OCI-LY3 (cell line): Measurements from ENCODE around the gene CSF2.

Source experiments
- H2AFZ ChIP-seq: fragments of 200-600, 300-600 bp; shearing (Covaris generic); 2 replicates; pipeline ENCODE4 v1.6.0; 2014; ENCODE audit warnings: antibody characterized with exemption, low read depth, low read length
- H3K27ac ChIP-seq: fragments of 200-600, 300-600 bp; sonication (generic); 2 replicates; pipeline ENCODE4 v1.5.1; 2014; ENCODE audit warnings: mild to moderate bottlenecking, low read length, moderate library complexity, mixed read lengths
- H3K27me3 ChIP-seq: fragments of 200-600, 300-600 bp; sonication (generic); 2 replicates; pipeline ENCODE4 v1.6.1; 2014; ENCODE audit warnings: low read depth, low read length, mixed read lengths
- H3K36me3 ChIP-seq: fragments of 200-600, 300-600 bp; sonication (generic); replicated peaks from 2 replicates; pipeline ENCODE3; 2014; ENCODE audit warnings: low read depth, low read length, mixed read lengths
- H3K4me1 ChIP-seq: fragments of 300-600, 200-600 bp; sonication (generic); 2 replicates; pipeline ENCODE4 v1.6.1; 2014; ENCODE audit warnings: low read length, mixed read lengths
- H3K4me2 ChIP-seq: fragments of 200-600, 300-600 bp; sonication (generic); 2 replicates; pipeline ENCODE4 v1.6.1; 2014; ENCODE audit warnings: low read length, mixed read lengths
- H3K4me3 ChIP-seq: fragments of 300-600, 200-600 bp; sonication (generic); 2 replicates; pipeline ENCODE4 v1.5.1; 2014; ENCODE audit warnings: antibody characterized with exemption, mild to moderate bottlenecking, low read length, moderate library complexity
- H3K79me2 ChIP-seq: fragments of 300-600, 200-600 bp; shearing (Covaris generic); 2 replicates; pipeline ENCODE4 v1.6.1; 2014; ENCODE audit warnings: mild to moderate bottlenecking, low read length, mixed read lengths
- H3K9ac ChIP-seq: fragments of 300-600, 200-600 bp; shearing (Covaris generic); 2 replicates; pipeline ENCODE4 v1.6.0; 2014; ENCODE audit warnings: mild to moderate bottlenecking, low read length, moderate library complexity
- H3K9me3 ChIP-seq: fragments of 200-600, 300-600 bp; shearing (Covaris generic); 2 replicates; pipeline ENCODE4 v1.6.1; 2014; ENCODE audit warnings: low read length, mixed read lengths; ENCODE audit not compliant: insufficient read depth
- H4K20me1 ChIP-seq: fragments of 200-600, 300-600 bp; sonication (generic); 2 replicates; pipeline ENCODE4 v1.6.1; 2016; ENCODE audit warnings: low read length, mixed read lengths; ENCODE audit not compliant: insufficient read depth
- EZH2phosphoT487 ChIP-seq: fragments of 200-600 bp; shearing (Covaris generic); IDR thresholded peaks from 2 replicates; pipeline ENCODE4 v1.6.1; 2018; ENCODE audit warnings: antibody characterized with exemption, mixed run types, low read depth
- TF ChIP-seq, protein P1 (sequence below): fragments of 200-600, 300-600 bp; sonication (generic); IDR thresholded peaks from 2 replicates; pipeline ENCODE4 v1.5.1; 2014; ENCODE audit warnings: antibody characterized with exemption, low read length, low read depth

Gene CSF2

DNA sequence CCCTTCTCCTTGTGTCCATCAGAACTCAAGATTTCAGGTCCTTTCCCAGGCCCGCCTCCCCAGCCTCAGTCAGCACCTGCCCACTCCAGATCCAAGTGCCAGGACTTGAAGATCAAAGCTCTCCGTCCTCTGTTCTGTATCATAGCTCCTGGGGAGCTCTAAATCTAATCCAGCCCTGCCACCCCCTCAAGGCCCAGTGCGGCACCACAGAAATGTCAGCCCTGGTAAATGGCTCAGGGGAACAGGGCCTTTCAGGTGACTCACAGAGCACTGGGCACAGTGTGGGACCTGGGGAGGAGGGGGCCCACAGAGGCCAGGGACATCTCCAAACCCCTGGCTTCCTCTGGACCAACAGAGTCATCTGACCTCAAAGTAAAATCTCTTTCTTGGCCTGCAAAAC is 6.0 kb downstream of the CSF2 start:
- TF ChIP-seq EZH2phosphoT487: no peak
- TF ChIP-seq, protein P1, sequence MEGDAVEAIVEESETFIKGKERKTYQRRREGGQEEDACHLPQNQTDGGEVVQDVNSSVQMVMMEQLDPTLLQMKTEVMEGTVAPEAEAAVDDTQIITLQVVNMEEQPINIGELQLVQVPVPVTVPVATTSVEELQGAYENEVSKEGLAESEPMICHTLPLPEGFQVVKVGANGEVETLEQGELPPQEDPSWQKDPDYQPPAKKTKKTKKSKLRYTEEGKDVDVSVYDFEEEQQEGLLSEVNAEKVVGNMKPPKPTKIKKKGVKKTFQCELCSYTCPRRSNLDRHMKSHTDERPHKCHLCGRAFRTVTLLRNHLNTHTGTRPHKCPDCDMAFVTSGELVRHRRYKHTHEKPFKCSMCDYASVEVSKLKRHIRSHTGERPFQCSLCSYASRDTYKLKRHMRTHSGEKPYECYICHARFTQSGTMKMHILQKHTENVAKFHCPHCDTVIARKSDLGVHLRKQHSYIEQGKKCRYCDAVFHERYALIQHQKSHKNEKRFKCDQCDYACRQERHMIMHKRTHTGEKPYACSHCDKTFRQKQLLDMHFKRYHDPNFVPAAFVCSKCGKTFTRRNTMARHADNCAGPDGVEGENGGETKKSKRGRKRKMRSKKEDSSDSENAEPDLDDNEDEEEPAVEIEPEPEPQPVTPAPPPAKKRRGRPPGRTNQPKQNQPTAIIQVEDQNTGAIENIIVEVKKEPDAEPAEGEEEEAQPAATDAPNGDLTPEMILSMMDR: no peak
- Histone ChIP-seq H4K20me1 (no peaks in the 10 kb centered on the region), H3K4me2 (no peak overlapping the region), H3K9ac (no peak overlapping the region), H3K27me3 (no peaks in the 10 kb centered on the region), H3K36me3 (no peaks in the 10 kb centered on the region), H3K79me2 (no peaks in the 10 kb centered on the region), H3K4me1 (peaks cover 7% of the 10 kb centered on the region; the same call in 1 of the 2 replicates), H3K4me3 (no peak overlapping the region), H2AFZ (no peak overlapping the region), H3K27ac (no peak overlapping the region), H3K9me3 (no peaks in the 10 kb centered on the region)

DNA sequence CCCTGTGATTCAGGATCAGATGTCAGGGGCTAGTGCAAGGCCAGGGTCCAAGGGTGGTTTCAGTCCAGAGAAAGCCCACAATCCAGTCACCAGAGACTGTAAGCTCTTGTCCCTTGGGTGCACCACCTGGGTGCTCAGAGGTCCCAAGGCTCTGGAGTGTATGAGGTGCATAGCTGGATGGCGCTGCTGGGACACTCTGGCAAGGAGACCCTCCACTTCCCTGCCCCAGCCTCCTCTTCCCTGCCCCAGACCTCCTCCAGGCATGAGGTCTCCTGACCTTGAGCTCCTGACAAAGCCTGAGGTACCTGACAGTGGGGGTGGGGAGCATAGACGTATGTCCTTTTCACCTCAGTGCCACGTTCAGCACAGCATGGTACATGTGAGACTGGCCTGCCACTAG is 7.0 kb downstream of the CSF2 start:
- Histone ChIP-seq H3K4me2 (no peak overlapping the region), H3K27me3 (no peaks in the 10 kb centered on the region)

DNA sequence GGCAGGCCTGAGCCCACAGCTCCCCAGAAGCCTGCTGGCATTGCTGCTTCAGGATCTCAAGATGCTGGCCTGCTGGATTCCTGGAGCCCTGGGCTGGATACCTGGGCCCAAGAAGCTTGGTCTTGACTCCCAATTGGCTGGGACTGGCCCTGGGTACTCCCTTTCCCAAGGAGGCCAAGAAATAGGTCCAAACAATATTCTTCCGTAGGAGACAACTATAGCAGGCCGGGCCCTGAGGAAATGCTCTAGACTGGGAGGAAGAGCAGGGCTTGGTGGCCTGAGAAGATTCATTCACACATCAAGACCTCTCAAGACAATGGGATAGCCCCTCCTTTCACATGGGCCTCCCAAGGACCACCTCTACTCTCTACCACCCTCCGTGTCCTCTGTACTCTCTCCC is 7.9 kb downstream of the CSF2 start:
- Histone ChIP-seq H3K9me3 (no peaks in the 10 kb centered on the region), H3K4me2 (no peak overlapping the region), H3K27me3 (no peaks in the 10 kb centered on the region), H2AFZ (no peak overlapping the region), H3K4me3 (no peak overlapping the region), H3K79me2 (no peaks in the 10 kb centered on the region), H3K27ac (no peak overlapping the region), H3K36me3 (no peaks in the 10 kb centered on the region), H3K4me1 (peaks cover 7% of the 10 kb centered on the region; the same call in 1 of the 2 replicates), H4K20me1 (no peaks in the 10 kb centered on the region), H3K9ac (no peak overlapping the region)
- no peak for TF ChIP-seq EZH2phosphoT487
- TF ChIP-seq, protein P1: no peak

More for the DNA sequence above, 7.0 kb downstream of the CSF2 start:
- TF ChIP-seq EZH2phosphoT487: no peak
- TF ChIP-seq, protein P1: no peak
- Histone ChIP-seq H3K79me2 (no peaks in the 10 kb centered on the region), H3K9me3 (no peaks in the 10 kb centered on the region), H3K4me3 (no peak overlapping the region), H3K4me1 (peaks cover 7% of the 10 kb centered on the region; the same call in 1 of the 2 replicates), H3K36me3 (no peaks in the 10 kb centered on the region), H4K20me1 (no peaks in the 10 kb centered on the region), H3K27ac (no peak overlapping the region), H3K9ac (no peak overlapping the region), H2AFZ (no peak overlapping the region)

DNA sequence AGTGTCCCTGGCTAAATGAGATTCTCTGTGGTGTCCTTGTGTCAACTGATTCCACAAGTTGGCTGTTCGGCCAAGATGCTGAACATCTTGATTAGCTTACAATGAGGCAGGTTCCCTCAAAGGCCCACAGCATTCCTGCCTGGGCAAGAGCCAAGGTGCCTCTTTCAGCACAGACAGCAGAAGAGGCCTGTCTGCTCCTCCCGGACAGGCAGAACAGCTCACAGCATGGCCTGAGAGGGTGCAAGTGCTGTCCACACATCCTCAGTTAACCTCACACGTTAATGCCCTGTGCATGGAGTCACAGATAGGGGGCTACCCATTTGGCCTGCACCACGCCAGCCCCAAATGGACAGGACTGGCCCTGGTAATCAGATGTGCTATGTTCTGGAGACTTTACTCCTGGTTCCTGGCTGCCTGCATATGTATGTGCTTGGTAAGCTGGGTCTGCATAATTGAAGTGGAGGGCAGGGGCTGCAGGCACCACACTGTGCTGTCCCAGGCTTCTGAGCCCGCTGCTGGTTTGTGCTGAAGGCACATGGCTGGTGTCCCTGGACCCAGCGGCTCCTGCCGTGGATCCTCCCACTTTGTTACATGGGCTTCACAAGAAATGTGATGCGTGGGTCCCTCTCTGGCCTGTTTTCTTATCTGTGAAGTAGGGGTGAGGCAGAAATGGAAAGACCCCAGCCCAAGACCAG is 8.9 kb downstream of the CSF2 start:
- no peak for TF ChIP-seq EZH2phosphoT487
- TF ChIP-seq, protein P1: no peak
- peaks cover 7% of the 10 kb centered on the region; the same call in 1 of the 2 replicates for H3K4me1 ChIP-seq
- no peaks in the 10 kb centered on the region for H4K20me1 ChIP-seq
- no peaks in the 10 kb centered on the region for H3K27me3 ChIP-seq
- no peaks in the 10 kb centered on the region for H3K79me2 ChIP-seq
- no peak overlapping the region for H2AFZ ChIP-seq
- H3K4me3 ChIP-seq: no peak overlapping the region
- no peak overlapping the region for H3K4me2 ChIP-seq
- no peak overlapping the region for H3K9ac ChIP-seq
- no peaks in the 10 kb centered on the region for H3K9me3 ChIP-seq
- H3K27ac ChIP-seq: no peak overlapping the region; the same call in 1 of the 2 replicates
- no peaks in the 10 kb centered on the region for H3K36me3 ChIP-seq
